Pancreas (tissue), 10 donors: Measurements from ENCODE around the gene MED26. TPM values are rescaled to one million over a fixed set of nuclear protein-coding genes. Genes with fewer than 3 reads are reported as not detected.

Experiments
- ATAC-seq, 4 donors: fragments of 200-7000 bp; cut with Tn5 transposase; one replicate each; pipeline versions ENCODE4 v1.8.0 to v1.9.1; 2020; ENCODE audit warnings: mild to moderate bottlenecking in 4 of 4, moderate library complexity in 4 of 4
- DNase-seq, 6 donors: peaks; one replicate each; pipeline ENCODE4 v3.0.0-alpha.2; 2020
- FAIRE-seq: peaks from 2 replicates; lab custom pipeline; 2012; peaks lifted over from hg19 to GRCh38; lab: Jason Lieb, UNC
- H3K27ac ChIP-seq, 4 donors: fragments of 200-600 bp; sonication (generic); 1 replicate in 3 of 4; 2 replicates in 1 of 4; pipeline versions ENCODE4 v1.5.0 to v1.8.0; 2020
- H3K27me3 ChIP-seq, 4 donors: fragments of 200-600 bp; one replicate each; pipeline ENCODE4 v1.8.0; 2021
- H3K36me3 ChIP-seq, 3 donors: fragments of 200-600 bp; sonication (generic) in 1 of 3; one replicate each; pipeline versions ENCODE4 v1.5.0 to v1.8.0; 2020 to 2021
- H3K4me1 ChIP-seq, 3 donors: fragments of 200-600 bp; one replicate each; pipeline ENCODE4 v1.8.0; 2021
- H3K4me3 ChIP-seq, 4 donors: fragments of 200-600 bp; sonication (generic) in 2 of 4; one replicate each; pipeline versions ENCODE4 v1.5.0 to v1.8.0; 2020 to 2021
- H3K9me3 ChIP-seq, 4 donors: fragments of 200-600 bp; one replicate each; pipeline ENCODE4 v1.8.0; 2021
- CTCF ChIP-seq, 4 donors: fragments of 200-600 bp; sonication (generic) in 3 of 4; IDR thresholded peaks; one replicate each; pipeline versions ENCODE4 v1.5.0 to v1.8.0; 2021; ENCODE audit warnings: antibody characterized with exemption in 4 of 4
- WGBS, 2 donors: extraction: QIAGEN DNeasy Blood & Tissue Kit; methylation state at CpG; one replicate each; pipeline ENCODE4 v1.1.7; 2013; 5-methylcytosine and 5-hydroxymethylcytosine counted together
- intact Hi-C, 3 donors: fragments of 100-400 bp; cut with DNase I; formaldehyde crosslinking; loops; one replicate each; pipeline versions ENCODE4 v1.11.1 to v1.14.2; 2022
- polyA plus RNA-seq, 2 donors: library from polyadenylated mRNA; stranded (reverse); fragments of 200-250 nt; gene quantifications; one replicate each; pipeline ENCODE4 v1.2.3, GENCODE V29; 2013
- total RNA-seq, 6 donors: library from RNA; stranded (reverse); fragmentation: NEBNext Ultra II Directional in 4 of 6; extraction: Animal tissue kit (Norgen Biotek cat#: 25700) in 4 of 6; gene quantifications; one replicate each; pipeline versions ENCODE4 v1.2.1 to v1.2.4, GENCODE V29; 2021 to 2023
- donor health status: healthy with polysubstance abuse.
- donor health status: DM: no; HTN: no; CAD: no; lungs with moderate emphysema.
- donor health status: DM: no; HTN: no; CAD: no.
- donor health status: control.
- donor health status: control.
- donor health status: Bipolar disorder and iron deficiency.
- donor health status: DM: yes; HTN: yes; CAD: no.
- donor health status: DM: no; HTN: no; CAD: no.
- donor health status: DM: no; HTN: no; CAD: no.
- donor health status: DM: yes; HTN: yes; CAD: no.

Gene MED26
- total and polyA plus RNA-seq, 8 donors: 3.7 to 7.1 (median 4.0) TPM

- Histone ChIP-seq H3K4me1 (no peaks in the 10 kb centered on the region), H3K27ac (no peak overlapping the region), H3K9me3 (no peaks in the 10 kb centered on the region), H3K27me3 (no peaks in the 10 kb centered on the region), H3K4me3 (no peak overlapping the region), H3K36me3 (peaks cover 14 to 94% (median 83%) of the 10 kb centered on the region in 3 donors)
- ATAC-seq (no peak), DNase-seq (peak in 1 of 6 donors; percentile 72), FAIRE-seq (no peak)
- TF ChIP-seq CTCF (IDR thresholded peaks at IDR 0.05): no peak
- WGBS, 2 donors: 91 to 94% methylated on average over 41 to 43 of the region's 43 CpGs
- intact Hi-C loops: no loop called here
Observed at GRCh38 chr19:16530540-16531379, 97.2 kb downstream of the MED26 start.

GRCh38 chr19:16529466-16530144, 98.4 kb downstream of the MED26 start:
- H3K9me3 ChIP-seq: no peaks in the 10 kb centered on the region
- TF ChIP-seq CTCF (IDR thresholded peaks at IDR 0.05): no peak
- no peaks in the 10 kb centered on the region for H3K27me3 ChIP-seq
- intact Hi-C loops: no loop called here
- H3K27ac ChIP-seq: no peak overlapping the region
- H3K4me1 ChIP-seq: no peaks in the 10 kb centered on the region
- FAIRE-seq (no peak), ATAC-seq (no peak), DNase-seq (peak in 1 of 6 donors; percentile 55)
- WGBS, 2 donors: 87 to 91% methylated on average over 25 of the region's 25 CpGs
- no peak overlapping the region for H3K4me3 ChIP-seq
- peaks cover 15 to 94% (median 88%) of the 10 kb centered on the region in 3 donors for H3K36me3 ChIP-seq

- intact Hi-C loops: no loop called here
Observed at GRCh38 chr19:16527971-16528521, 100.0 kb downstream of the MED26 start.

GRCh38 chr19:16527334-16527935, 100.6 kb downstream of the MED26 start:
- H3K9me3 ChIP-seq: no peaks in the 10 kb centered on the region
- WGBS, 2 donors: 75 to 77% methylated on average over 14 of the region's 14 CpGs
- no peak overlapping the region for H3K4me3 ChIP-seq
- TF ChIP-seq CTCF (IDR thresholded peaks at IDR 0.05): no peak
- no peak overlapping the region for H3K27ac ChIP-seq
- DNase-seq: no peak
- no peak for FAIRE-seq
- peaks cover 19 to 89% (median 89%) of the 10 kb centered on the region in 3 donors for H3K36me3 ChIP-seq
- H3K4me1 ChIP-seq: no peaks in the 10 kb centered on the region
- H3K27me3 ChIP-seq: no peaks in the 10 kb centered on the region
- intact Hi-C loops: no loop called here
- ATAC-seq: no peak

More at GRCh38 chr19:16527971-16528521, 100.0 kb downstream of the MED26 start:
- H3K27ac ChIP-seq: no peak overlapping the region
- no peaks in the 10 kb centered on the region for H3K27me3 ChIP-seq
- peaks cover 19 to 89% (median 89%) of the 10 kb centered on the region in 3 donors for H3K36me3 ChIP-seq
- H3K4me3 ChIP-seq: no peak overlapping the region
- peak in 1 of 4 donors; percentile 8 for TF ChIP-seq CTCF (IDR thresholded peaks at IDR 0.05)
- no peaks in the 10 kb centered on the region for H3K4me1 ChIP-seq
- peak in 3 of 4 donors; percentile 35 to 54 (median 53) for ATAC-seq
- 85 to 89% methylated on average over 12 of the region's 12 CpGs for WGBS, 2 donors
- no peak for DNase-seq
- H3K9me3 ChIP-seq: no peaks in the 10 kb centered on the region
- no peak for FAIRE-seq
